Measurements from ENCODE around the gene ARV1.
"Not testable (repeated sequence)": the region's sequence is repeated elsewhere in the genome, so short reads cannot be mapped to it uniquely, and the experiment has no call there.

Gene ARV1

DNA sequence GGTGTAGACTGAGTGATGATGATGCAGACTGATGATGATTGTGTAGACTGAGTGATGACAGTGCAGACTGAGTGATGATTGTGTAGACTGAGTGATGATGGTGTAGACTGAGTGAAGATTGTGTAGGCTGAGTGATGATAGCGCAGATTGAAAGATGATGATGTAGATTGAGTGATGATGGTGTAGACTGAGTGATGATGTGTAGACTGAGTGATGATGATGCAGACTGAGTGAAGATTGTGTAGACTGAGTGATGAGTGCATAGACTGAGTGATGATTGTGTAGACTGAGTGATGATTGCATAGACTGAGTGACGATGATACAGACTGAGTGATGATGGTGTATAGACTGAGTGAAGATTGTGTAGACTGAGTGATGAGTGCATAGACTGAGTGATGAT, 32.5 kb downstream of the ARV1 start:
- no peak overlapping the region for H3K4me3 ChIP-seq (ENCODE audit: low read depth in 1 of 5, low read length in 5 of 5)
- no peak overlapping the region for H3K27ac ChIP-seq (ENCODE audit: low read depth, low read length)
- peaks cover 0 to 7% (median 0%) of the 10 kb centered on the region in 5 donors for H3K9me3 ChIP-seq (ENCODE audit: control insufficient read depth in 5 of 5, low read length in 5 of 5)
- H3K27me3 ChIP-seq (ENCODE audit: control insufficient read depth in 5 of 5, insufficient read depth in 4 of 5, low read length in 5 of 5), result no peaks in the 10 kb centered on the region
- H3K9ac ChIP-seq (ENCODE audit: low read length in 5 of 5), result no peak overlapping the region
- H3K36me3 ChIP-seq (ENCODE audit: control insufficient read depth in 5 of 5, insufficient read depth in 5 of 5, low read length in 5 of 5), result peaks cover 5 to 15% (median 6%) of the 10 kb centered on the region in 5 donors
- no peaks in the 10 kb centered on the region for H3K4me1 ChIP-seq (ENCODE audit: control insufficient read depth in 5 of 5, insufficient read depth in 5 of 5, low read length in 5 of 5)

DNA sequence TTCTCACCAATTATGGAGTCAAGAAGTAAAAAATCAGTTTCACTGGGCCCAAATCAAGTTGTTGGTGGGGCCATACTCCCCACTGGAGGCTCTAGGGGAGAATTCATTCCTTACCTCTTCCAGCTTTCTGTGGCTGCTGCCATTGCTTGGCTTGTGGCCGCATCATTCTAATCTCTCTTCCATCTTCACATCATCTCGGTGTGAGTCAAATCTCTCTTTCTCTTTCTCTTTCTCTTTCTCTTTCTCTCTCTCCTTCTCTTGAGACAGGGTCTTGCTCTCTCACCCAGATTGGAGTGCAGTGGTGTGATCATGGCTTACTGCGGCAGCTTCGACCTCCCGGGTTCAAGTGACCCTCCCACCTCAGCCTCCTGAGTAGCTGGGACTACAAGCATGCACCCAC, 33.1 kb downstream of the ARV1 start:
- no peaks in the 10 kb centered on the region for H3K4me1 ChIP-seq (ENCODE audit: control insufficient read depth in 5 of 5, insufficient read depth in 5 of 5, low read length in 5 of 5)
- H3K27ac ChIP-seq (ENCODE audit: low read depth, low read length), result no peak overlapping the region
- peaks cover 0 to 4% (median 0%) of the 10 kb centered on the region in 5 donors for H3K9me3 ChIP-seq (ENCODE audit: control insufficient read depth in 5 of 5, low read length in 5 of 5)
- peaks cover 5 to 18% (median 6%) of the 10 kb centered on the region in 5 donors for H3K36me3 ChIP-seq (ENCODE audit: control insufficient read depth in 5 of 5, insufficient read depth in 5 of 5, low read length in 5 of 5)
- H3K4me3 ChIP-seq (ENCODE audit: low read depth in 1 of 5, low read length in 5 of 5), result no peak overlapping the region
- H3K9ac ChIP-seq (ENCODE audit: low read length in 5 of 5), result no peak overlapping the region
- H3K27me3 ChIP-seq (ENCODE audit: control insufficient read depth in 5 of 5, insufficient read depth in 4 of 5, low read length in 5 of 5), result no peaks in the 10 kb centered on the region

DNA sequence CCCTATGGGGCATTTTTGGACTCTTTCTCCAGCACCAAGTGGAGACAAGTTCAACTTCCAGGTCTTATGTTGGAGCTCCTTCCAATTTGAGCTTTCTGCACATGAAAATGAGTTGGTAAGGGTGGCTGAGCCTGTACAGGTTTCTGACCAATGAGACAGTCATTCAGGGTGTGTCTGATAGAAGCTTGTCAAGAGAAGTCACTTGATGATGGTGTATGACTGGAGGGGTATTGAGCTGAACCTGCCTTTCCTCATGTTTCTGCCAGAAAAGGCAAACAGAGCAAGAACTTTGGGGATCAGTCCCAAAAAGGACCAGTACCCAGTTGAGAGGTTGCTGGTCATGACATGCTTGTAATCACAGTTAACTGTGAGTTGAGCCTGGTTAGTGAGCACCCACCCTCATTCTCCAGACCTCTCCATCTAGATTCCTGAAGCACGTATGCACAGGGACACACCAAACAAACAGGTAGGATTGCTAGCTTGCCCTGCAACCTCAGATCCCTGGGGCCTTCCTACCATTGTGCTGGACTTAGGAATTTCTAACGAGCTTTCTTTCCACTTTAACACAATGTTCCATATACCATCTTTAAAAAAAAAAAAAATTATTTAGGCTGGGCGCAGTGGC, 34.6 kb downstream of the ARV1 start:
- Histone ChIP-seq H3K27me3 (ENCODE audit: control insufficient read depth in 5 of 5, insufficient read depth in 4 of 5, low read length in 5 of 5) (no peaks in the 10 kb centered on the region), H3K27ac (ENCODE audit: low read depth, low read length) (no peak overlapping the region), H3K36me3 (ENCODE audit: control insufficient read depth in 5 of 5, insufficient read depth in 5 of 5, low read length in 5 of 5) (peaks cover 6 to 29% (median 17%) of the 10 kb centered on the region in 5 donors), H3K4me1 (ENCODE audit: control insufficient read depth in 5 of 5, insufficient read depth in 5 of 5, low read length in 5 of 5) (no peaks in the 10 kb centered on the region), H3K9me3 (ENCODE audit: control insufficient read depth in 5 of 5, low read length in 5 of 5) (peaks cover 0 to 2% (median 0%) of the 10 kb centered on the region in 5 donors), H3K9ac (ENCODE audit: low read length in 5 of 5) (no peak overlapping the region), H3K4me3 (ENCODE audit: low read depth in 1 of 5, low read length in 5 of 5) (no peak overlapping the region)

DNA sequence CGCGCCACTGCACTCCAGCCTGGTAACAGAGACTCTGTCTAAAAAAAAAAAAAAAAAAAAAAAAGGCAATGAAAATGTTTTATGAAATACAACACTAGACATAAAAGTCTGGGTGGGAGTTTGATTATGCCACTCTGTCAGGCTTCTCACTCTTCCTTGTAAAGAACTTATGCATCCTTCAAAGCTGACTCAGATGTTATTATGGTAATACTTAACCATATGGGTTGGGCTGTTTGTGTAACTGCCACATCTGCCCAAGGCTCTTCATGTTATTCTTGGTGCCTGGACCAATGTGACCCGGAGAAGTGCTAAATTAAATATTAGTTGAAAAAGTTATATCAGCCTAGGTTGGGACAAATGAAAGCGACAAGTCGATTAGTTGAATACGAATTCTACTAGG, 37.3 kb downstream of the ARV1 start:
- H3K4me3 ChIP-seq (ENCODE audit: low read depth in 1 of 5, low read length in 5 of 5), result no peak overlapping the region
- H3K9me3 ChIP-seq (ENCODE audit: control insufficient read depth in 5 of 5, low read length in 5 of 5), result peaks cover 0 to 2% (median 0%) of the 10 kb centered on the region in 5 donors
- no peak overlapping the region for H3K27ac ChIP-seq (ENCODE audit: low read depth, low read length)
- H3K27me3 ChIP-seq (ENCODE audit: control insufficient read depth in 5 of 5, insufficient read depth in 4 of 5, low read length in 5 of 5), result no peaks in the 10 kb centered on the region
- H3K4me1 ChIP-seq (ENCODE audit: control insufficient read depth in 5 of 5, insufficient read depth in 5 of 5, low read length in 5 of 5), result peaks cover 0 to 18% (median 13%) of the 10 kb centered on the region in 5 donors
- H3K9ac ChIP-seq (ENCODE audit: low read length in 5 of 5), result no peak overlapping the region
- peaks cover 10 to 38% (median 26%) of the 10 kb centered on the region in 5 donors for H3K36me3 ChIP-seq (ENCODE audit: control insufficient read depth in 5 of 5, insufficient read depth in 5 of 5, low read length in 5 of 5)

DNA sequence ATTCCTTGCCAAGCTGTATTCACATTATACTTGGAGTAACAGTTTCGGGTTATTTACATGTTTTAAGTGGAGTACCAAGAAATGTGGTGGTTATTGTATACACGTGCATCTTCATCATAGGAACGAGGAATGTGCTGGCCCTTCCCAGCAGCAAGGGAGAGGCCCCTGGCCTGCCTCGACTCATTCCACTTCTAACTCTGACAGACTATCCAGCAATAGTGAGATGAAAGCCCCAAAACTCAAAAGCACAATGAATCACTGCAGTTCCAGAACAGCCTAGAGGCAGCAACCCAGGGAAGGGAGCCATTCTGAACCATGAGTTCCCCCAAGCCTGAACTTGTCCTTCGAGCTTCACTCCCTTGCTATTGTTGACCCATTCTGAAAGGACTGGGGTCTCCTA, 38.1 kb downstream of the ARV1 start:
- H3K27ac ChIP-seq (ENCODE audit: low read depth, low read length), result no peak overlapping the region
- no peaks in the 10 kb centered on the region for H3K27me3 ChIP-seq (ENCODE audit: control insufficient read depth in 5 of 5, insufficient read depth in 4 of 5, low read length in 5 of 5)
- H3K4me1 ChIP-seq (ENCODE audit: control insufficient read depth in 5 of 5, insufficient read depth in 5 of 5, low read length in 5 of 5), result peaks cover 0 to 25% (median 16%) of the 10 kb centered on the region in 5 donors

DNA sequence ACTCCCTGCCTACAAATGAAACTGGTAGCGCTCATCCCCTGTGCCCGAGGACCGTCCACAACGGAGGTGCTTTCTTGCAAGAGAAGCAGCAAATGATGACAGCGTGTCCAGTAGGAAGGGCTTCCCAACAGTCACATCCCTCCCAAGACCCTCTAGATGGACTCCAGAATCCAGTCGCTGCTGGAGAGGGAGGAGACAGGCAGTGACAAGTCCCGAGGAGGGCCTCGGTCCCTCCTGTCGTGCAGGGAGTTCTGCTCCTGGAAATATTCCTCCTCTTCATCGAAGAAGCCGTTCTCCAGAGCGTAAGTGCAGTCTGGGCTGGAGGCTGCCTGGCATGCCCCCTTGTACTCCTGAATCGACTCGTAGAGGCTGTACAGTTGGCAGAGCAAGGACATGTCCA, 40.8 kb downstream of the ARV1 start:
- peaks cover 6 to 39% (median 27%) of the 10 kb centered on the region in 5 donors for H3K36me3 ChIP-seq (ENCODE audit: control insufficient read depth in 5 of 5, insufficient read depth in 5 of 5, low read length in 5 of 5)

More for the DNA sequence above, 38.1 kb downstream of the ARV1 start:
- Histone ChIP-seq H3K9me3 (ENCODE audit: control insufficient read depth in 5 of 5, low read length in 5 of 5) (peaks cover 0 to under 1% (median 0%) of the 10 kb centered on the region in 5 donors), H3K9ac (ENCODE audit: low read length in 5 of 5) (no peak overlapping the region), H3K4me3 (ENCODE audit: low read depth in 1 of 5, low read length in 5 of 5) (no peak overlapping the region), H3K36me3 (ENCODE audit: control insufficient read depth in 5 of 5, insufficient read depth in 5 of 5, low read length in 5 of 5) (peaks cover 6 to 38% (median 26%) of the 10 kb centered on the region in 5 donors)

DNA sequence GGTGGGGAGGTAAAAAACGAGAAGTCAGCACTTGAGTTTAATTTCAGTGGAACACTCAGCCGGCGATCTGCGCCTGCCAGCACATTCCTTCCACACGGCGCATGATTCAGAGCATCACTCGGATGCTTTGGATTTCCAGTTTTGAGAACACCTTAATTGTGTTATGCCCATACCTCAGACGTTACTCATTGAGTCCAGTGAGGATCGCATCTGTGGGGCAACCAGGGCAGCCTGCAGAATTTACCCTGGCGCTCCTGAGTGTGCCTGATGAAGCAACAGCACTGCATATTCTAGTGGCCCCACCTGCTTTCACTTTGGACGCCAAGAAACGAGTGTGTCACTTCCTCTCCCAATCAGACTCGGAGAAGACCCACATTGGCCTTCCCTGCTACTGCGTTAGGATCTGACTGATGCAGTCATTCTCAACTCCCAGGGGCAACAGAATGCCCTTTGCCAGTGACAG, 41.3 kb downstream of the ARV1 start:
- Histone ChIP-seq H3K4me3 (ENCODE audit: low read depth in 1 of 5, low read length in 5 of 5) (peak overlapping the region in 1 of 5 donors; percentile 27), H3K36me3 (ENCODE audit: control insufficient read depth in 5 of 5, insufficient read depth in 5 of 5, low read length in 5 of 5) (peaks cover 6 to 39% (median 26%) of the 10 kb centered on the region in 5 donors), H3K27ac (ENCODE audit: low read depth, low read length) (no peak overlapping the region), H3K9ac (ENCODE audit: low read length in 5 of 5) (no peak overlapping the region), H3K9me3 (ENCODE audit: control insufficient read depth in 5 of 5, low read length in 5 of 5) (no peaks in the 10 kb centered on the region), H3K27me3 (ENCODE audit: control insufficient read depth in 5 of 5, insufficient read depth in 4 of 5, low read length in 5 of 5) (no peaks in the 10 kb centered on the region), H3K4me1 (ENCODE audit: control insufficient read depth in 5 of 5, insufficient read depth in 5 of 5, low read length in 5 of 5) (peaks cover 0 to 26% (median 22%) of the 10 kb centered on the region in 5 donors)

More for the DNA sequence above, 40.8 kb downstream of the ARV1 start:
- no peaks in the 10 kb centered on the region for H3K9me3 ChIP-seq (ENCODE audit: control insufficient read depth in 5 of 5, low read length in 5 of 5)
- H3K4me3 ChIP-seq (ENCODE audit: low read depth in 1 of 5, low read length in 5 of 5), result no peak overlapping the region
- H3K27ac ChIP-seq (ENCODE audit: low read depth, low read length), result no peak overlapping the region
- no peak overlapping the region for H3K9ac ChIP-seq (ENCODE audit: low read length in 5 of 5)
- no peaks in the 10 kb centered on the region for H3K27me3 ChIP-seq (ENCODE audit: control insufficient read depth in 5 of 5, insufficient read depth in 4 of 5, low read length in 5 of 5)
- H3K4me1 ChIP-seq (ENCODE audit: control insufficient read depth in 5 of 5, insufficient read depth in 5 of 5, low read length in 5 of 5), result peaks cover 0 to 26% (median 22%) of the 10 kb centered on the region in 5 donors

DNA sequence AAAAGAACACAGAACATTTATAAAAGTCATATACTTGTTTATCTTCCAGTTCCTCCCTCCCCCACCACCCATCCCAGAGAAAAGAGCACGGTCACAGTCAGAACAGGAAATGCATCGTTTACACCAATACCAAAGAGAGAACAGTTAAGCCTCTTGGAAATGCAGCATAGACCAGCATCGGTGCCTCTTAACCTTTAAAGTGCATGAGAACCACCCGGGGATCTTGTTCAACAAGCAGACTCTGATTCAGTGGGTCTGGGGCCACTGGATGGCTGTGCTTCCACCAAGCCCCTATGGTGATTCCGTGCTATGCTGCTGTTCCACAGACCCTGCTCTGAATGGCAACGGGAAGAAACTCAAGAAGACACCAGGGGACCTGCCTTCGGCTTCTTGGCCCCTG, 41.9 kb downstream of the ARV1 start:
- Histone ChIP-seq H3K9ac (ENCODE audit: low read length in 5 of 5) (no peak overlapping the region), H3K4me1 (ENCODE audit: control insufficient read depth in 5 of 5, insufficient read depth in 5 of 5, low read length in 5 of 5) (peaks cover under 1 to 26% (median 22%) of the 10 kb centered on the region in 5 donors), H3K27ac (ENCODE audit: low read depth, low read length) (no peak overlapping the region), H3K4me3 (ENCODE audit: low read depth in 1 of 5, low read length in 5 of 5) (peak overlapping the region in 1 of 5 donors; percentile 27), H3K9me3 (ENCODE audit: control insufficient read depth in 5 of 5, low read length in 5 of 5) (no peaks in the 10 kb centered on the region), H3K27me3 (ENCODE audit: control insufficient read depth in 5 of 5, insufficient read depth in 4 of 5, low read length in 5 of 5) (no peaks in the 10 kb centered on the region), H3K36me3 (ENCODE audit: control insufficient read depth in 5 of 5, insufficient read depth in 5 of 5, low read length in 5 of 5) (peaks cover 6 to 32% (median 21%) of the 10 kb centered on the region in 5 donors)

DNA sequence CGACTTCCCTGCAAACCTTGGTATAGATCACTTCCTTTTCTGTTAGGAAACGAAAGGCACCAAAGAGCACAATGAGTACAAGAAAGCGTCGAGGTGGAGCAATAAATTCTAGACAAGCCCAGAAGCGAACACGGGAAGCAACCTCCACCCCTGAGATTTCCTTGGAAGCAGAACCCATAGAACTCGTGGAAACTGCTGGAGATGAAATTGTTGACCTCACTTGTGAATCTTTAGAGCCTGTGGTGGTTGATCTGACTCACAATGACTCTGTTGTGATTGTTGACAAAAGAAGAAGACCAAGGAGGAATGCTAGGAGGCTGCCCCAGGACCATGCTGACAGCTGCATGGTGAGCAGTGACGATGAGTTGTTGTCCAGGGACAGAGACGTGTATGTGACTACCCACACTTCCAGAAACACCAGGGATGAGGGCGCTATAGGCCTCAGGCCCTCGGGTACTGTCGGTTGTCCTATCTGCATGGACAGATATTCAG, 42.7 kb downstream of the ARV1 start:
- no peak overlapping the region for H3K4me3 ChIP-seq (ENCODE audit: low read depth in 1 of 5, low read length in 5 of 5)
- peaks cover 6 to 30% (median 21%) of the 10 kb centered on the region in 5 donors for H3K36me3 ChIP-seq (ENCODE audit: control insufficient read depth in 5 of 5, insufficient read depth in 5 of 5, low read length in 5 of 5)
- H3K27ac ChIP-seq (ENCODE audit: low read depth, low read length), result no peak overlapping the region
- peaks cover 2 to 34% (median 29%) of the 10 kb centered on the region in 5 donors for H3K4me1 ChIP-seq (ENCODE audit: control insufficient read depth in 5 of 5, insufficient read depth in 5 of 5, low read length in 5 of 5)
- H3K9ac ChIP-seq (ENCODE audit: low read length in 5 of 5), result no peak overlapping the region
- H3K27me3 ChIP-seq (ENCODE audit: control insufficient read depth in 5 of 5, insufficient read depth in 4 of 5, low read length in 5 of 5), result no peaks in the 10 kb centered on the region
- no peaks in the 10 kb centered on the region for H3K9me3 ChIP-seq (ENCODE audit: control insufficient read depth in 5 of 5, low read length in 5 of 5)

DNA sequence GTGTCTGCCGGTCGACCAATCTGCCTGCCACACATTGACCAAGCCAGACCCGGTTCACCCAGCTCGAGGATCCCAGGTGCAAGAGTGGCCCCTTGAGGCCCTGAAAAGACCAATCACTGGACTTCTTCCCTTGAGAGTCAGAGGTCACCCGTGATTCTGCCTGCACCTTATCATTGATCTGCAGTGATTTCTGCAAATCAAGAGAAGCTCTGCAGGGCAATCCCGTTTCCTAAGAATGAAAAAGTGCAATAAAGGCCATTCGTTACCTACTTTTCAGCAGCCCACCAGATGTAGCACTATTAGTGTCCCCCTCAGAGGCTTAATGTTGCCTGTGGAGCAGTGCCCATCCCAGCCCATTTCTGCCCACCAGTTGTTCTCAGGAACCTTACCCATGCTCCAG, 43.6 kb downstream of the ARV1 start:
- H3K27me3 ChIP-seq (ENCODE audit: control insufficient read depth in 5 of 5, insufficient read depth in 4 of 5, low read length in 5 of 5); H3K27ac ChIP-seq (ENCODE audit: low read depth, low read length); H3K4me3 ChIP-seq (ENCODE audit: low read depth in 1 of 5, low read length in 5 of 5); H3K9me3 ChIP-seq (ENCODE audit: control insufficient read depth in 5 of 5, low read length in 5 of 5); H3K9ac ChIP-seq (ENCODE audit: low read length in 5 of 5): not testable (repeated sequence)
- Histone ChIP-seq H3K36me3 (ENCODE audit: control insufficient read depth in 5 of 5, insufficient read depth in 5 of 5, low read length in 5 of 5) (peaks cover 6 to 24% (median 16%) of the 10 kb centered on the region in 5 donors), H3K4me1 (ENCODE audit: control insufficient read depth in 5 of 5, insufficient read depth in 5 of 5, low read length in 5 of 5) (peaks cover 5 to 43% (median 39%) of the 10 kb centered on the region in 5 donors)
